Karpas-422 (cell line): ENCODE measurements around the gene AGPAT4. TPM values are rescaled to one million over a fixed set of nuclear protein-coding genes. Genes with fewer than 3 reads are reported as not detected.

ENCODE experiments used
- DNase-seq: peaks from one replicate; pipeline ENCODE4 v3.0.0-alpha.2; 2015
- H2AFZ ChIP-seq: fragments of 200-600 bp; sonication (generic); 2 replicates; pipeline ENCODE4 v1.6.1; 2014; ENCODE audit warnings: antibody characterized with exemption, low read length, mixed read lengths
- H3K27ac ChIP-seq: fragments of 200-600 bp; sonication (generic); 2 replicates; pipeline ENCODE4 v1.5.1; 2014; ENCODE audit warnings: mild to moderate bottlenecking, low read length, moderate library complexity
- H3K27me3 ChIP-seq: fragments of 200-600 bp; sonication (generic); 2 replicates; pipeline ENCODE4 v1.6.1; 2014; ENCODE audit warnings: low read length, mixed read lengths
- H3K36me3 ChIP-seq: fragments of 200-600 bp; sonication (generic); 2 replicates; pipeline ENCODE4 v1.6.1; 2014; ENCODE audit warnings: low read length, mixed read lengths; ENCODE audit not compliant: insufficient read depth
- H3K4me1 ChIP-seq: fragments of 200-600 bp; sonication (generic); 2 replicates; pipeline ENCODE4 v1.6.1; 2014; ENCODE audit warnings: mild to moderate bottlenecking, low read length, mixed read lengths
- H3K4me2 ChIP-seq: fragments of 200-600 bp; sonication (generic); 2 replicates; pipeline ENCODE4 v1.6.1; 2014; ENCODE audit warnings: low read length, low read depth, mild to moderate bottlenecking; ENCODE audit not compliant: poor library complexity, severe bottlenecking
- H3K4me3 ChIP-seq: fragments of 200-600 bp; sonication (generic); 2 replicates; pipeline ENCODE4 v1.5.1; 2014; ENCODE audit warnings: mild to moderate bottlenecking, antibody characterized with exemption, low read length, mixed read lengths
- H3K79me2 ChIP-seq: fragments of 200-600 bp; sonication (generic); 2 replicates; pipeline ENCODE4 v1.6.1; 2014; ENCODE audit warnings: mild to moderate bottlenecking, low read length, mixed read lengths
- H3K9ac ChIP-seq: fragments of 200-600 bp; sonication (generic); 2 replicates; pipeline ENCODE4 v1.6.0; 2014; ENCODE audit warnings: low read length
- H3K9me2 ChIP-seq: fragments of 200-600 bp; sonication (generic), shearing (Covaris generic); replicated peaks from 2 replicates; pipeline ENCODE4 v1.6.0; 2014; ENCODE audit warnings: mild to moderate bottlenecking, low read length, moderate library complexity; ENCODE audit not compliant: insufficient read depth
- H3K9me3 ChIP-seq: fragments of 300-700, 200-600 bp; sonication (generic); 2 replicates; pipeline ENCODE4 v1.6.1; 2014; ENCODE audit warnings: low read length, mixed read lengths
- H4K20me1 ChIP-seq: fragments of 200-600 bp; sonication (generic); 2 replicates; pipeline ENCODE4 v1.6.1; 2014; ENCODE audit warnings: mild to moderate bottlenecking, antibody characterized with exemption, low read length, low read depth; ENCODE audit not compliant: insufficient read depth
- total RNA-seq: library from RNA; depleted of rRNA; stranded (reverse); fragments of >200 nt; shearing (Covaris generic); gene quantifications from 2 replicates; pipeline ENCODE4 v1.2.3, GENCODE V29; 2014; ENCODE audit warnings: low replicate concordance

AGPAT4 gene
- total RNA-seq, 1 experiment from 2014 or later: 6.2 TPM

- Histone ChIP-seq H3K4me2 (no peak overlapping the region), H3K27ac (no peak overlapping the region), H3K4me3 (no peak overlapping the region), H3K9me2 (no peaks in the 10 kb centered on the region), H3K27me3 (no peaks in the 10 kb centered on the region), H3K9ac (no peak overlapping the region), H4K20me1 (no peaks in the 10 kb centered on the region), H2AFZ (no peak overlapping the region), H3K4me1 (no peaks in the 10 kb centered on the region), H3K36me3 (peaks cover 14% of the 10 kb centered on the region; the same call in 1 of the 2 replicates), H3K79me2 (no peaks in the 10 kb centered on the region), H3K9me3 (no peaks in the 10 kb centered on the region)
- no peak for DNase-seq
Observed at GRCh38 chr6:161111261-161111660, 162.6 kb downstream of the AGPAT4 start.

- Histone ChIP-seq H3K27me3 (no peaks in the 10 kb centered on the region), H3K9me2 (no peaks in the 10 kb centered on the region), H2AFZ (no peak overlapping the region), H3K4me2 (no peak overlapping the region), H3K36me3 (peaks cover 14% of the 10 kb centered on the region; the same call in 1 of the 2 replicates), H3K27ac (no peak overlapping the region), H4K20me1 (no peaks in the 10 kb centered on the region), H3K4me1 (no peaks in the 10 kb centered on the region), H3K9ac (no peak overlapping the region), H3K4me3 (no peak overlapping the region), H3K9me3 (no peaks in the 10 kb centered on the region), H3K79me2 (no peaks in the 10 kb centered on the region)
- no peak for DNase-seq
Observed at GRCh38 chr6:161110028-161110779, 163.7 kb downstream of the AGPAT4 start.

- Histone ChIP-seq H3K36me3 (peaks cover 14% of the 10 kb centered on the region; the same call in 1 of the 2 replicates), H3K9ac (no peak overlapping the region), H3K4me2 (no peak overlapping the region), H3K27ac (no peak overlapping the region), H3K27me3 (no peaks in the 10 kb centered on the region), H3K4me3 (no peak overlapping the region), H4K20me1 (no peaks in the 10 kb centered on the region), H3K79me2 (no peaks in the 10 kb centered on the region), H2AFZ (no peak overlapping the region), H3K4me1 (no peaks in the 10 kb centered on the region), H3K9me3 (no peaks in the 10 kb centered on the region), H3K9me2 (no peaks in the 10 kb centered on the region)
- no peak for DNase-seq
Observed at GRCh38 chr6:161109366-161109765, 164.5 kb downstream of the AGPAT4 start.

DNA sequence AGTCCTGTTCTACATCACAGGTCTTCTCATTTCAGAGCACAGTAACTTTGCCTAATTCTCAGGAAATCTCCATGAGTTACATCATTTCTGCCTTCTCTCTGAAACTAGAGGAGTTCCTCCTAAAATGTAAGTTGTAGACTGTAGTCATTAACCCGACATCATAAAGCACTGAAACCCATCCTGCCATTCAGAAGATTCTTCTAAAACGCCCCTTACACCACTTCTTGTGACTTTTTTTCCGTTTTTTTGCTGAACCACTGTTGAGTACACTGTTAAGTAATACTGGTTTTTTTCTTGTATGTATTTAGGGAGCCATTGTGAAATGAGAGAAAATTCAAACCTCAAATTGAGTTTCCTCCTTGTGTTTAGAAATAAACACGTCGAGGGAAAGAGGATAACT lies 164.9 kb downstream of the AGPAT4 start:
- no peaks in the 10 kb centered on the region for H3K79me2 ChIP-seq
- H3K9ac ChIP-seq: no peak overlapping the region
- H2AFZ ChIP-seq: no peak overlapping the region
- H3K9me2 ChIP-seq: no peaks in the 10 kb centered on the region
- no peaks in the 10 kb centered on the region for H3K27me3 ChIP-seq
- H3K36me3 ChIP-seq: peaks cover 10% of the 10 kb centered on the region; the same call in 1 of the 2 replicates
- no peaks in the 10 kb centered on the region for H3K9me3 ChIP-seq
- no peak overlapping the region for H3K4me3 ChIP-seq
- no peak overlapping the region for H3K27ac ChIP-seq
- H4K20me1 ChIP-seq: no peaks in the 10 kb centered on the region
- no peaks in the 10 kb centered on the region for H3K4me1 ChIP-seq
- no peak for DNase-seq
- no peak overlapping the region for H3K4me2 ChIP-seq

DNA sequence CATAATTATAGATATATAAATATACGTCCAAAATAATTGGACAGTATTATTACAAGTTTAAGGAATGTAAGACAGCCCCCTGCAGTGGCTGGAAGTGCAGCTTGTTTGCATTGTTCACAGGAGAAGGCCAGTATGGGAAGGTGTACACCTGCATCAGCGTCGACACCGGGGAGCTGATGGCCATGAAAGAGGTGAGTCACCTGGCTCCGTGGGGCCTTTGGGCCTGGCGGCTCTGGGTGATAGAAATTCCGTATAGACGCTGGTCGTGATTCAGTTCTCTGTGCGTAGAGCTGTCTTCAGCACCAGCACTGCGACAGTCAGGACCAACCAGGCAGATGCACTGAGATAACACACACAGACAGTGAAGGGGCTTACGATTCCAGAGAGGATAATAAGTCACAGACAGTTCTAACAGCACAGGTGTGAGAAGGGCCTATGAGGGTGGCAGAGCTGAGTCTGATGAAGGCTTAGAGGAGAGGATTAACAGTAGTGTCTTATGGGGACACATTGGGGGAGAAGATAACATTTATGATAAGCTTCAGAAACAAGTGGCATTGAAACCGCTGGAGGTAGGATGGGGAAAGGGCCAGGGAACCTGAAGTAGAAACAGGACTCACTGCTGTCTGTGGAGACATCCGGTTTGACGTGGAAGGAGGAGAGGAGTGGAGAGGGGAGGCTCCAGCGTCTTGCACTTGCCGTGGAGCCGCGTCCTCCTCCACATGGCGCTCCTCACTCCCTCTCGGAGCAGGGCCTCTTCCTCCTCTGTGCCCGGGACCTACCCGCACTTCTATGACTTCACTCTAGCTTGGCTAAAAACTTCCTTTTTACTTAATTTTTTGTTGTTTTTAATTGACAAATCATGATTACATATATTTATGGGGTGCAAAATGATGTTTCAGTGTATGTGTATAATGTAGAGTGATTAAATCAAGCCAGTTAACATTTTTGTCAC lies 165.8 kb downstream of the AGPAT4 start:
- Histone ChIP-seq H3K4me3 (no peak overlapping the region), H3K36me3 (peaks cover 8% of the 10 kb centered on the region; the same call in 1 of the 2 replicates), H3K27me3 (no peaks in the 10 kb centered on the region), H3K9me2 (no peaks in the 10 kb centered on the region), H2AFZ (no peak overlapping the region), H3K79me2 (no peaks in the 10 kb centered on the region), H3K9ac (no peak overlapping the region), H3K27ac (no peak overlapping the region), H3K4me2 (no peak overlapping the region), H3K4me1 (no peaks in the 10 kb centered on the region), H4K20me1 (no peaks in the 10 kb centered on the region), H3K9me3 (no peaks in the 10 kb centered on the region)
- no peak for DNase-seq

DNA sequence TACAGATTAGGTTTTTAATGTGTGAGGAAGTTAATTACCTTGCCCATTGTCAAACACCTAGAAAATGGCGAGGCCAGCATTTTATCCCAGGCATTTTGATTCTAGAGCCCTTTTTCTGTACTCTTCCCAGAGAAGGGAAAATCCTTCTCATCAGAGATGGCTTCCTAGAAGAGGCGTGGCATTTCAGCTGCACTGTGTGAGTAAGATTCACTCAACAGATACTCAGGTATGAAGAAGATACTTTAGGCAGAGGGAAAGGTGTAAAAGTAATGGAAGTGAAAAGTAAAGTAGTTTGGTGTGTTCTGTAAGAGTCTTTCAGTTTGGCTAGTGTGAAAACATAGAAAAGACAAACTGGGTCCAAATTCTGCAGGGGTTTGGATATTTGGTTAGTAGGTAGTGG lies 168.5 kb downstream of the AGPAT4 start:
- no peaks in the 10 kb centered on the region for H3K9me2 ChIP-seq
- DNase-seq: no peak
- H2AFZ ChIP-seq: no peak overlapping the region
- no peak overlapping the region for H3K9ac ChIP-seq
- H3K4me3 ChIP-seq: no peak overlapping the region
- H3K4me2 ChIP-seq: no peak overlapping the region
- no peak overlapping the region for H3K27ac ChIP-seq
- H3K79me2 ChIP-seq: no peaks in the 10 kb centered on the region
- H4K20me1 ChIP-seq: no peaks in the 10 kb centered on the region
- no peaks in the 10 kb centered on the region for H3K27me3 ChIP-seq
- peaks cover 9% of the 10 kb centered on the region; the same call in 1 of the 2 replicates for H3K36me3 ChIP-seq
- H3K9me3 ChIP-seq: no peaks in the 10 kb centered on the region
- no peaks in the 10 kb centered on the region for H3K4me1 ChIP-seq

GRCh38 chr6:161104966-161105365 lies 168.9 kb downstream of the AGPAT4 start:
- no peak overlapping the region for H3K4me2 ChIP-seq
- peaks cover 9% of the 10 kb centered on the region; the same call in 1 of the 2 replicates for H3K36me3 ChIP-seq
- no peak overlapping the region for H3K4me3 ChIP-seq
- no peaks in the 10 kb centered on the region for H3K27me3 ChIP-seq
- no peaks in the 10 kb centered on the region for H3K9me3 ChIP-seq
- no peak for DNase-seq
- no peaks in the 10 kb centered on the region for H3K9me2 ChIP-seq
- no peaks in the 10 kb centered on the region for H4K20me1 ChIP-seq
- H3K4me1 ChIP-seq: no peaks in the 10 kb centered on the region
- H3K9ac ChIP-seq: no peak overlapping the region
- no peaks in the 10 kb centered on the region for H3K79me2 ChIP-seq
- H3K27ac ChIP-seq: no peak overlapping the region
- H2AFZ ChIP-seq: no peak overlapping the region

- DNase-seq: no peak
- Histone ChIP-seq H3K9me2 (no peaks in the 10 kb centered on the region), H3K9me3 (no peaks in the 10 kb centered on the region), H4K20me1 (no peaks in the 10 kb centered on the region), H3K36me3 (peaks cover 9% of the 10 kb centered on the region; the same call in 1 of the 2 replicates), H2AFZ (no peak overlapping the region), H3K4me2 (no peak overlapping the region), H3K4me3 (no peak overlapping the region), H3K27ac (no peak overlapping the region), H3K9ac (no peak overlapping the region), H3K27me3 (no peaks in the 10 kb centered on the region), H3K79me2 (no peaks in the 10 kb centered on the region), H3K4me1 (no peaks in the 10 kb centered on the region)
Observed at GRCh38 chr6:161103475-161103874, 170.4 kb downstream of the AGPAT4 start.
